Amygdala (tissue), 56 donors: ENCODE data around the gene P2RY14.

Experiments
- DNase-seq, 56 donors: peaks; one replicate each; lab custom pipeline; 2025; lab: John Stamatoyannopoulos, UW

P2RY14 gene

GRCh38 chr3:151219056-151219455 is 59.3 kb downstream of the P2RY14 start:
- DNase-seq = no peak

- DNase-seq = no peak
Observed at GRCh38 chr3:151218136-151218535, 60.2 kb downstream of the P2RY14 start.

GRCh38 chr3:151216641-151217607 is 61.4 kb downstream of the P2RY14 start:
- DNase-seq = no peak

GRCh38 chr3:151214459-151214858 is 63.9 kb downstream of the P2RY14 start:
- no peak for DNase-seq

GRCh38 chr3:151213881-151214280 is 64.5 kb downstream of the P2RY14 start:
- no peak for DNase-seq

- DNase-seq = no peak
Observed at GRCh38 chr3:151213151-151213550, 65.2 kb downstream of the P2RY14 start.

GRCh38 chr3:151210676-151211381 is 67.5 kb downstream of the P2RY14 start:
- no peak for DNase-seq

GRCh38 chr3:151209654-151210053 is 68.7 kb downstream of the P2RY14 start:
- DNase-seq = no peak

GRCh38 chr3:151206201-151206600 is 72.1 kb downstream of the P2RY14 start:
- DNase-seq = no peak

GRCh38 chr3:151205482-151205881 is 72.9 kb downstream of the P2RY14 start:
- no peak for DNase-seq

- DNase-seq = no peak
Observed at GRCh38 chr3:151204530-151205402, 73.6 kb downstream of the P2RY14 start.

- DNase-seq = no peak
Observed at GRCh38 chr3:151203051-151203420, 75.3 kb downstream of the P2RY14 start, which contains the start of gene GPR171. TSS of gene GPR171 (minus strand) at chr3:151203216. CDS start at chr3:151199386, 3,830 bp downstream.

GRCh38 chr3:151201051-151201730 is 77.2 kb downstream of the P2RY14 start:
- DNase-seq = no peak

GRCh38 chr3:151200586-151200985 is 77.8 kb downstream of the P2RY14 start:
- no peak for DNase-seq

GRCh38 chr3:151199554-151200438 is 78.5 kb downstream of the P2RY14 start:
- no peak for DNase-seq

GRCh38 chr3:151198849-151199248 is 79.5 kb downstream of the P2RY14 start:
- no peak for DNase-seq

GRCh38 chr3:151197981-151198767 is 80.2 kb downstream of the P2RY14 start:
- DNase-seq = no peak

GRCh38 chr3:151197228-151197627 is 81.1 kb downstream of the P2RY14 start:
- no peak for DNase-seq
